ENCODE measurements around the gene IL16. TPM values are rescaled to one million over a fixed set of nuclear protein-coding genes. Genes with fewer than 3 reads are reported as not detected.

The IL16 gene
- total and polyA plus RNA-seq, 9 of the 15 experiments (the other 6 are each of a cell fraction or from before 2014, with no cell fraction given) = 1.4 to 18.8 (median 10.6) TPM

GRCh38 chr15:81265944-81266775, 69.5 kb downstream of the IL16 start (continued):
- TF ChIP-seq ZBTB26 (CRISPR knock-in tag; IDR thresholded peaks at IDR 0.05) (no peak), BHLHE40 (IDR thresholded peaks at IDR 0.05; ENCODE audit: low read length) (peak; percentile 17; the same call in 1 of the 2 replicates), PPARD (CRISPR knock-in tag; IDR thresholded peaks at IDR 0.05) (no peak), TBP (optimal IDR thresholded peaks at IDR 0.05; ENCODE audit: low read depth, low read length) (peak; percentile 48), STAT6 (CRISPR knock-in tag; IDR thresholded peaks at IDR 0.05) (no peak), SMC3 (conservative IDR thresholded peaks at IDR 0.05; ENCODE audit: insufficient read depth, low read depth, low read length) (peak; percentile 96), CTCF (IDR thresholded peaks at IDR 0.05 in 2 of 3, conservative IDR thresholded peaks at IDR 0.05 in 1 of 3; ENCODE audit: insufficient read depth in 2 of 3, low read depth in 1 of 3, low read length in 3 of 3) (peak; percentile 91 to 96 (median 91)), ZNF764 (CRISPR knock-in tag; IDR thresholded peaks at IDR 0.05; ENCODE audit: low read depth) (peak; percentile 87), MEF2D (tag; conservative IDR thresholded peaks at IDR 0.05; ENCODE audit: low read depth) (no peak), USF2 (CRISPR knock-in tag; IDR thresholded peaks at IDR 0.05) (no peak; the same call in 1 of the 2 replicates), RCOR1 (IDR thresholded peaks at IDR 0.05; ENCODE audit: borderline replicate concordance in 1 of 2, low read depth in 2 of 2, low read length in 2 of 2) (peak in 1 of 2 experiments; percentile 67; a peak in 1 of 4 replicates), USF1 (CRISPR knock-in tag; IDR thresholded peaks at IDR 0.05) (peak; percentile 58; the same call in 1 of the 2 replicates), STAT5B (CRISPR knock-in tag; IDR thresholded peaks at IDR 0.05) (no peak), ZNF740 (CRISPR knock-in tag; IDR thresholded peaks at IDR 0.05) (no peak), ZNF740 (tag; IDR thresholded peaks at IDR 0.05) (no peak), GTF2F1 (IDR thresholded peaks at IDR 0.05; ENCODE audit: low read depth, low read length) (0 out of 2 replicates have a peak, but pooled peaks have one; percentile 17), MAZ (CRISPR knock-in tag; conservative IDR thresholded peaks at IDR 0.05 in 1 of 2, IDR thresholded peaks at IDR 0.05 in 1 of 2) (peak; percentile 27 to 45; a peak in 3 of 4 replicates)
